ENCODE data around the gene NDUFB4. TPM values are rescaled to one million over a fixed set of nuclear protein-coding genes. Genes with fewer than 3 reads are reported as not detected.

The NDUFB4 gene
- total and polyA plus RNA-seq, 9 of the 15 experiments (the other 6 are each of a cell fraction or from before 2014, with no cell fraction given) = 124 to 670 (median 227) TPM

GRCh38 chr3:120559242-120560061, 36.7 kb upstream of the NDUFB4 start (continued):
- peak; percentile 15 for TF ChIP-seq PRDM10 (IDR thresholded peaks at IDR 0.05; ENCODE audit: partially characterized antibody)
- TF ChIP-seq JUND (IDR thresholded peaks at IDR 0.05; ENCODE audit: borderline replicate concordance, low read depth, low read length) = peak; percentile 29; the same call in 1 of the 2 replicates
- no peak; the same call in 2 of the 3 replicates for TF ChIP-seq JUND (tag; IDR thresholded peaks at IDR 0.05; ENCODE audit: borderline replicate concordance, low read depth, low read length)
- TF ChIP-seq KLF10 (CRISPR knock-in tag; IDR thresholded peaks at IDR 0.05) = no peak
- peak; percentile 71 for TF ChIP-seq FOSL1 (tag; conservative IDR thresholded peaks at IDR 0.05)
- TF ChIP-seq EGR1 (conservative IDR thresholded peaks at IDR 0.05) = peak; percentile 65
- no peak for TF ChIP-seq DDX20 (tag; IDR thresholded peaks at IDR 0.05; ENCODE audit: low read depth)

All from K562 (cell line).